NT2/D1 (cell line): ENCODE measurements around the gene TSPAN17.

Experiments
- DNase-seq: peaks from one replicate; pipeline ENCODE4 v3.0.0-alpha.2; 2011; ENCODE audit warnings: low read depth, low spot score
- H3K27me3 ChIP-seq: 2 replicates; pipeline ENCODE4 v1.6.0; 2011; ENCODE audit warnings: mild to moderate bottlenecking; ENCODE audit not compliant: insufficient read length, insufficient read depth
- H3K36me3 ChIP-seq: 2 replicates; pipeline ENCODE4 v1.6.1; 2011; ENCODE audit warnings: mild to moderate bottlenecking, low read length, mixed read lengths; ENCODE audit not compliant: insufficient read depth, insufficient read length
- H3K4me1 ChIP-seq: 2 replicates; pipeline ENCODE4 v1.5.1; 2011; ENCODE audit not compliant: insufficient read depth, insufficient read length
- H3K4me3 ChIP-seq: 2 replicates; pipeline ENCODE4 v1.5.1; 2011; ENCODE audit warnings: low read depth; ENCODE audit not compliant: insufficient read length
- H3K9ac ChIP-seq: 2 replicates; pipeline ENCODE4 v1.6.0; 2011; ENCODE audit warnings: low read depth; ENCODE audit not compliant: insufficient read length
- H3K9me3 ChIP-seq: 2 replicates; pipeline ENCODE4 v1.5.1; 2011; ENCODE audit warnings: mild to moderate bottlenecking, low read length; ENCODE audit not compliant: insufficient read depth
- SUZ12 ChIP-seq: IDR thresholded peaks from 2 replicates; pipeline ENCODE4 v1.6.1; 2011; ENCODE audit not compliant: insufficient read length, insufficient read depth; ENCODE audit errors: extremely low read depth
- YY1 ChIP-seq: IDR thresholded peaks from 2 replicates; pipeline ENCODE4 v1.6.1; 2011; ENCODE audit not compliant: insufficient read length, insufficient read depth
- ZNF274 ChIP-seq: IDR thresholded peaks from 2 replicates; pipeline ENCODE4 v1.6.1; 2011; ENCODE audit warnings: mild to moderate bottlenecking, low read depth, low read length

The TSPAN17 gene

GRCh38 chr5:176677209-176677939, 30.1 kb downstream of the TSPAN17 start:
- H3K9me3 ChIP-seq: no peaks in the 10 kb centered on the region
- no peak overlapping the region for H3K4me3 ChIP-seq
- TF ChIP-seq YY1 (no peak), ZNF274 (no peak), SUZ12 (no peak)
- no peak for DNase-seq
- no peaks in the 10 kb centered on the region for H3K27me3 ChIP-seq
- no peak overlapping the region for H3K9ac ChIP-seq
- peaks cover 8% of the 10 kb centered on the region for H3K4me1 ChIP-seq
- no peaks in the 10 kb centered on the region for H3K36me3 ChIP-seq

- TF ChIP-seq YY1: no peak
- no peak for TF ChIP-seq ZNF274
- no peak for TF ChIP-seq SUZ12
- H3K4me3 ChIP-seq: no peak overlapping the region
- DNase-seq: no peak
- H3K9me3 ChIP-seq: no peaks in the 10 kb centered on the region
- H3K4me1 ChIP-seq: peaks cover 8% of the 10 kb centered on the region
- no peaks in the 10 kb centered on the region for H3K36me3 ChIP-seq
- H3K27me3 ChIP-seq: no peaks in the 10 kb centered on the region
- no peak overlapping the region for H3K9ac ChIP-seq
These were observed 31.3 kb downstream of the TSPAN17 start for GRCh38 chr5:176678584-176678983.

- Histone ChIP-seq H3K9ac (no peak overlapping the region), H3K4me3 (no peak overlapping the region), H3K36me3 (no peaks in the 10 kb centered on the region), H3K4me1 (peaks cover 8% of the 10 kb centered on the region), H3K9me3 (no peaks in the 10 kb centered on the region), H3K27me3 (no peaks in the 10 kb centered on the region)
- TF ChIP-seq YY1 (no peak), ZNF274 (no peak), SUZ12 (no peak)
- DNase-seq: no peak
These were observed 32.3 kb downstream of the TSPAN17 start for GRCh38 chr5:176679365-176680225.

GRCh38 chr5:176680226-176680563, 32.9 kb downstream of the TSPAN17 start:
- H3K4me1 ChIP-seq: peaks cover 8% of the 10 kb centered on the region
- H3K9me3 ChIP-seq: no peaks in the 10 kb centered on the region
- H3K27me3 ChIP-seq: no peaks in the 10 kb centered on the region
- TF ChIP-seq SUZ12 (no peak), YY1 (no peak), ZNF274 (no peak)
- DNase-seq: no peak
- no peak overlapping the region for H3K4me3 ChIP-seq
- no peaks in the 10 kb centered on the region for H3K36me3 ChIP-seq
- no peak overlapping the region for H3K9ac ChIP-seq

GRCh38 chr5:176682016-176682531, 34.8 kb downstream of the TSPAN17 start:
- no peak for DNase-seq
- Histone ChIP-seq H3K9me3 (peaks cover under 1% of the 10 kb centered on the region; the same call in 1 of the 2 replicates), H3K4me3 (no peak overlapping the region), H3K4me1 (peaks cover 1% of the 10 kb centered on the region), H3K9ac (no peak overlapping the region), H3K36me3 (no peaks in the 10 kb centered on the region), H3K27me3 (no peaks in the 10 kb centered on the region)
- no peak for TF ChIP-seq SUZ12
- no peak for TF ChIP-seq ZNF274

- TF ChIP-seq SUZ12 (no peak), ZNF274 (no peak), YY1 (no peak)
These were observed 37.7 kb downstream of the TSPAN17 start for GRCh38 chr5:176685010-176685409.

GRCh38 chr5:176687247-176687646, 40.0 kb downstream of the TSPAN17 start:
- Histone ChIP-seq H3K9me3 (peaks cover 12% of the 10 kb centered on the region; the same call in 1 of the 2 replicates), H3K27me3 (no peaks in the 10 kb centered on the region), H3K36me3 (no peaks in the 10 kb centered on the region), H3K4me3 (no peak overlapping the region), H3K9ac (no peak overlapping the region), H3K4me1 (no peaks in the 10 kb centered on the region)
- no peak for DNase-seq
- TF ChIP-seq SUZ12: no peak
- TF ChIP-seq YY1: no peak
- TF ChIP-seq ZNF274: no peak

More at GRCh38 chr5:176685010-176685409, 37.7 kb downstream of the TSPAN17 start:
- Histone ChIP-seq H3K4me3 (no peak overlapping the region), H3K27me3 (no peaks in the 10 kb centered on the region), H3K4me1 (no peaks in the 10 kb centered on the region), H3K36me3 (no peaks in the 10 kb centered on the region), H3K9me3 (peaks cover 12% of the 10 kb centered on the region; the same call in 1 of the 2 replicates), H3K9ac (no peak overlapping the region)
- DNase-seq: no peak
